Activated CD4-positive, alpha-beta memory T cell treated with anti-CD3 and anti-CD28 coated beads for 36 hours (primary cell): Measurements from ENCODE around the gene M1AP. TPM values are rescaled to one million over a fixed set of nuclear protein-coding genes. Genes with fewer than 3 reads are reported as not detected.

Experiments used
- CTCF ChIA-PET: fragments of 350-600 bp; sonication (Branson Sonifier 250); formaldehyde crosslinking; loops from one replicate; lab custom pipeline; 2021; ENCODE audit warnings: antibody characterized with exemption, inconsistent platforms; lab: Charles Lee
- POLR2A ChIA-PET: fragments of 350-600 bp; sonication (Branson Sonifier 250); formaldehyde crosslinking; loops from one replicate; lab custom pipeline; 2021; ENCODE audit warnings: antibody characterized with exemption; lab: Charles Lee
- DNase-seq: peaks from one replicate; pipeline ENCODE4 v3.0.0-alpha.2; 2020
- H3K27ac Mint-ChIP-seq: one replicate; pipeline ENCODE4 v1.8.0; 2021; ENCODE audit warnings: mixed read lengths
- H3K27me3 Mint-ChIP-seq: one replicate; pipeline ENCODE4 v1.8.0; 2021; ENCODE audit warnings: mixed read lengths
- H3K36me3 Mint-ChIP-seq: one replicate; pipeline ENCODE4 v1.8.0; 2021; ENCODE audit warnings: mixed read lengths
- H3K4me1 Mint-ChIP-seq: one replicate; pipeline ENCODE4 v1.8.0; 2021; ENCODE audit warnings: low read depth, mixed read lengths
- H3K4me3 Mint-ChIP-seq: one replicate; pipeline ENCODE4 v1.8.0; 2021; ENCODE audit warnings: mild to moderate bottlenecking, mixed read lengths
- H3K9me3 Mint-ChIP-seq: one replicate; pipeline ENCODE4 v1.8.0; 2021; ENCODE audit warnings: mixed read lengths
- intact Hi-C: fragments of 100-400 bp; cut with micrococcal nuclease; formaldehyde crosslinking; loops from one replicate; pipeline ENCODE4 v1.15.1; 2023
- total RNA-seq, 2 experiments: library from RNA; stranded (reverse); gene quantifications; one replicate each; pipeline ENCODE4 v1.2.3, GENCODE V29; 2021

The M1AP gene
- total RNA-seq, 2 experiments from 2014 or later = not detected

DNA sequence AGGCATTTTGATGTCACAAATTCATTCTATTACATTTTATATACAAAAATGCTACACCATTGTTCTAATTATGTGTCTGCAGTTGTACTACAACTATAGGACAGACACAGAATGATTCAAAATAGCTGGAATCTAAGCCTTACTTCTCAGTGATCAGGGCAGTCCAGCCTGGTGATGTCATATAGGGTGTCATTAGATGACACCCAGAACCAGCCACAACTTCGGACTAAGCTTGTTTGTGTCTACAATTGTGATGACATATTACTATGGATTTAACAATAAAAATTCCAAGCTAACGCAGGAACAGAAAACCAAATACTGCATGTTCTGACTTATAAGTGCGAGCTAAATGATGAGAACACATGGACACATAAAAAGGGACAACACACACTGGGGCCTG is 31.0 kb downstream of the M1AP start:
- CTCF ChIA-PET = no interaction called here
- POLR2A ChIA-PET = no interaction called here
- H3K36me3 Mint-ChIP-seq = no peaks in the 10 kb centered on the region
- H3K9me3 Mint-ChIP-seq = no peaks in the 10 kb centered on the region
- H3K27me3 Mint-ChIP-seq = peaks cover 31% of the 10 kb centered on the region
- no peak for DNase-seq
- no peaks in the 10 kb centered on the region for H3K4me1 Mint-ChIP-seq
- intact Hi-C loops = no loop called here
- no peak overlapping the region for H3K27ac Mint-ChIP-seq
- no peak overlapping the region for H3K4me3 Mint-ChIP-seq

DNA sequence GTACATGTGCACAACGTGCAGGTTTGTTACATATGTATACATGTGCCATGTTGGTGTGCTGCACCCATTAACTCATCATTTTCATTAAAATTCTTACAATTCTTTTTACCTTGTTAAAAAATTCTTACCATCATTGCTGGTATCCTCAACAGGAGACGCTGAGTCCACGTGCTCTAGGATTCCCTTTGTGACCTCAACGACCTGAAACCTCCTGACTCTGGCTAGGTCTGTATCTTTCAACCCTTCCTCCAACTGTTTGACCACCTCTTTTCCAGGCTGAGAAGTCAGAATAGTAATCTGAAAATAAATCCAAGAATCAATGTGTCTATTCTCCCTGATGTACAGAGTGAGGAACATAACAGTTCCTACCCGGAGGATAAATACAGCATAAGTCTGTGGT is 41.2 kb downstream of the M1AP start:
- peaks cover 26% of the 10 kb centered on the region for H3K27me3 Mint-ChIP-seq
- H3K9me3 Mint-ChIP-seq = no peaks in the 10 kb centered on the region
- H3K4me3 Mint-ChIP-seq = no peak overlapping the region
- POLR2A ChIA-PET = no interaction called here
- DNase-seq = no peak
- H3K27ac Mint-ChIP-seq = no peak overlapping the region
- CTCF ChIA-PET = no interaction called here
- peaks cover 6% of the 10 kb centered on the region for H3K4me1 Mint-ChIP-seq
- intact Hi-C loops = no loop called here
- H3K36me3 Mint-ChIP-seq = no peaks in the 10 kb centered on the region

DNA sequence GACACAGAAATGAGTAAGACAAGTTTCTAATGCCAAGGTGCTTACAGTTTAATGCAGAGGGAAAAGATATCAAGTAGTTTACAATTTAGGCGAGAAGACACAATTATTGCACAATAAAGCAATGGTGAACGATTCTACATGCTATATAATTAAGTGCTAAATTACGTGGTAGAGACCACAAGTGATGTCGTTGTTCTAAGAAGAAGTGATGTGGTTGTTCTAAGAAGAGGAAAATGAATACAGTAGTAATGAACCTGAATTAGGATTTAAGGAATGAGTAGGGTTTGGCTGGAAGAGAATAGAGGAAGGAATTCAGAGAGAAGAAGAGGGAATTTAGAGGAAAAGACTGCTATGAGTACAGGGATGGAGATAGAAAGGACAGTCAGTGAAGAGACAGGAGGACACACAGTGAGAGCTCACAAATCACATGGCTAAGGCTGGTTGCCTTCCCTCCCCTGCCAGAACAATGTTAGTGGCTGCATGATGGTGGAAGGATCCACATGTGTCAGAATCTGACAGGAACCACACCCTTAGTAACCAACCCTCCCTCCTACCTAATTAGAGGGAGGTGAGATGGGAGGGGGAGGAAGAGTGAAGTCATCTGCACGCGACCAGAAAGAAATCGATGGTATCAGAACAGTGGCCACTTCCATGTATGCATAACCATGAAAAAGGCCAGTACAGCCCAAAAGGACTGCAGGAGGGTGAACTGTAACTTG is 44.7 kb downstream of the M1AP start:
- H3K36me3 Mint-ChIP-seq = no peaks in the 10 kb centered on the region
- H3K4me3 Mint-ChIP-seq = no peak overlapping the region
- ChIA-PET CTCF (interaction anchor here (1.1 kb wide), 1 partner anchor 12 kb away, joined by 4 read pairs; no protein-coding TSS in a partner anchor), POLR2A (interaction anchor here (0.9 kb wide), 1 partner anchor 14 kb away, joined by 3 read pairs; no protein-coding TSS in a partner anchor)
- intact Hi-C loops = no loop called here
- DNase-seq = no peak
- no peaks in the 10 kb centered on the region for H3K9me3 Mint-ChIP-seq
- H3K27ac Mint-ChIP-seq = no peak overlapping the region
- H3K4me1 Mint-ChIP-seq = peaks cover 6% of the 10 kb centered on the region
- peaks cover 21% of the 10 kb centered on the region for H3K27me3 Mint-ChIP-seq

DNA sequence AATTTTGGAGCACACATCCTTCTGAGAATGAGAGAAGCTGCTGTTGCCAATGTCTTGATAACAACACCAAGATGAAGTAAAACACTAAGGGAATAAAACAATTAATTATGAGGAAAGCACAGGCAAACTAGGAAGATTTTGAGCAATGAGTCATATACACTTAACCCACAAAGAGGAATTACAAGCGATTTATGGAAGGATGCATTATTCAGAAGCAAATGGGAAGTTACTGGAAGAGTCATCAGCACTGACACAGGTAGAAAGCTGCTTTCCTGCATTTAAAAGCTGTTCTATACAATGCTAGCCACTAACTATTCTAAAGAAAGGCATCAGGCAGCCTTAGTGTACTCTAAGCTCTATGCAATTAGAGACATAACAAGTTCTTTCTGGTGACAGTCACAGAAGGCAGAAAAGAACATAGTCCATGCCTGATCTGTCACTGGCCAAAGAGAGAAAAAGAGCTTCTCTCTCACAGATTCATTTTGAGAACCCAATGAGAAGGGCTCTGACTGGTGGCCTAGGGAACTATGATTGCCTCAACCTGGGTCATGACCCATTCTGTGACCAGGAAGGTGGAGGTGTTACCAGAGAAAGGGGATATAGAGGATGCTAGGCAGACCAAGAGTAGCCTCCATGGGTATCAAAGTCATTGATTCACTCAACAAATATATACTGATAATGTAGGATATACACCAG is 45.4 kb downstream of the M1AP start:
- Mint-ChIP-seq H3K36me3 (no peaks in the 10 kb centered on the region), H3K27ac (no peak overlapping the region), H3K9me3 (no peaks in the 10 kb centered on the region), H3K27me3 (peaks cover 21% of the 10 kb centered on the region), H3K4me1 (peaks cover 6% of the 10 kb centered on the region), H3K4me3 (no peak overlapping the region)
- intact Hi-C loops = no loop called here
- DNase-seq = peak; percentile 16
- CTCF ChIA-PET = interaction anchor here (1.1 to 1.2 kb wide), 4 partner anchors 11 to 127 kb away, joined by 3 to 6 read pairs (median 4); no protein-coding TSS in a partner anchor
- POLR2A ChIA-PET = interaction anchor here (0.9 kb wide), 1 partner anchor 13 kb away, joined by 3 read pairs; no protein-coding TSS in a partner anchor

DNA sequence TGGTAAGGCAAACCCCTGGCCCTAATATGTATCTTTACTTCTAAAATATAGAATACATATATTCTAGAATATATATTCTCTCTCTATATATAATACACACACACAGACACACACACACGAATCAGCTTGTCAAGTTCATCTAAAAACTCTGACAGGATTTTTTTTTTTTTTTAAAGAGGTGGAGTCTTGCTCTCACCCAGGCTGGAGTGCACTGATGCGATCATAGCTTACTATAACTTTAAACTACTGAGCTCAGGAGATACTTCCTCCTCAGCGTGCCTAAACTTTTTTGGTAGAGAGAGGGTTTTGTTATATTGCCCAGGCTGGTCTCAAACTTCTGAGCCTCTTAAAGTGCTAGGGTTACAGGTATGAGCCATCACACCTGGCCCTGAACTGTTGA is 48.5 kb downstream of the M1AP start:
- no peak for DNase-seq
- CTCF ChIA-PET = interaction anchor here (0.6 kb wide), 1 partner anchor 14 kb away, joined by 4 read pairs; no protein-coding TSS in a partner anchor
- Mint-ChIP-seq H3K27me3 (peaks cover 24% of the 10 kb centered on the region), H3K9me3 (no peaks in the 10 kb centered on the region), H3K27ac (no peak overlapping the region), H3K36me3 (no peaks in the 10 kb centered on the region), H3K4me1 (peaks cover 6% of the 10 kb centered on the region), H3K4me3 (no peak overlapping the region)
- POLR2A ChIA-PET = no interaction called here
- intact Hi-C loops = no loop called here

DNA sequence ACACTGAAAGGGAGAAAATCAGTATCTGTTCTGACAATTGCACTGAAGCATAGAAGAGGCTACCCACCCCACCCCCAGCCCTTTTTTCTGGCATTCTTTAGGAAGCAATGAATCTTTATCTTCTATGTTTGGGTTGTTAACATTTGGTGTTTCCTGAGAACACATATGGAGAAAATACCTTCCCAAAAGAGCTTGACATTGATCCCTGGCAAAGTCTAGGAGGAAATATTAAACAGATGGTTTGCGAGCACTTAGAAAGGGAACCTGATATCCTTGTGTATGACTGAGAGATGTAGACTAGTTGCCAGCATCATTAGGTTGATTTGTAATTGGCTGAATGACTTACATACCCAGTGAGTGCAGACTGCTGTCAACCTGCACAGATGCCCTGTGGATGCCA is 50.7 kb downstream of the M1AP start:
- no peak for DNase-seq
- peaks cover 23% of the 10 kb centered on the region for H3K27me3 Mint-ChIP-seq
- no peaks in the 10 kb centered on the region for H3K9me3 Mint-ChIP-seq
- no peak overlapping the region for H3K4me3 Mint-ChIP-seq
- H3K27ac Mint-ChIP-seq = no peak overlapping the region
- peaks cover 2% of the 10 kb centered on the region for H3K4me1 Mint-ChIP-seq
- ChIA-PET CTCF (interaction anchor here (1.5 kb wide), 2 partner anchors 9 to 11 kb away, joined by 6 to 7 read pairs; no protein-coding TSS in a partner anchor), POLR2A (no interaction called here)
- intact Hi-C loops = no loop called here
- no peaks in the 10 kb centered on the region for H3K36me3 Mint-ChIP-seq

DNA sequence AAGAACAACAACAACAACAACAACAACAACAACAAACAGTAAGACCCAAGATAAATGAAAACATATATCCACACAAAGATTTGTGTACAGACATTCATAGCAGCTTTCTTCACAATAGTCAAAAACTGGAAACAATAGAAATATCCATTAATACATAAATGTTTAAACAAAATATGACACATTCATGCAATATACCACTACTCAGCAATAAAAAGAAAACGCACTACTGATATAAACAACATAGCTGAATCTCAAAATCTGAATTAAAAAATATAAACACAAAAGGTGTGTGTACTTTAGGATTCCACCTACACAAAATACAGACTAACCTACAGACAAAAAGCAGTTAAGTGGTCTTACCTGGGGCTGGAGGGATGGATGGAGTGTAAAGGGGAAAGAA is 51.5 kb downstream of the M1AP start:
- no peak overlapping the region for H3K27ac Mint-ChIP-seq

DNA sequence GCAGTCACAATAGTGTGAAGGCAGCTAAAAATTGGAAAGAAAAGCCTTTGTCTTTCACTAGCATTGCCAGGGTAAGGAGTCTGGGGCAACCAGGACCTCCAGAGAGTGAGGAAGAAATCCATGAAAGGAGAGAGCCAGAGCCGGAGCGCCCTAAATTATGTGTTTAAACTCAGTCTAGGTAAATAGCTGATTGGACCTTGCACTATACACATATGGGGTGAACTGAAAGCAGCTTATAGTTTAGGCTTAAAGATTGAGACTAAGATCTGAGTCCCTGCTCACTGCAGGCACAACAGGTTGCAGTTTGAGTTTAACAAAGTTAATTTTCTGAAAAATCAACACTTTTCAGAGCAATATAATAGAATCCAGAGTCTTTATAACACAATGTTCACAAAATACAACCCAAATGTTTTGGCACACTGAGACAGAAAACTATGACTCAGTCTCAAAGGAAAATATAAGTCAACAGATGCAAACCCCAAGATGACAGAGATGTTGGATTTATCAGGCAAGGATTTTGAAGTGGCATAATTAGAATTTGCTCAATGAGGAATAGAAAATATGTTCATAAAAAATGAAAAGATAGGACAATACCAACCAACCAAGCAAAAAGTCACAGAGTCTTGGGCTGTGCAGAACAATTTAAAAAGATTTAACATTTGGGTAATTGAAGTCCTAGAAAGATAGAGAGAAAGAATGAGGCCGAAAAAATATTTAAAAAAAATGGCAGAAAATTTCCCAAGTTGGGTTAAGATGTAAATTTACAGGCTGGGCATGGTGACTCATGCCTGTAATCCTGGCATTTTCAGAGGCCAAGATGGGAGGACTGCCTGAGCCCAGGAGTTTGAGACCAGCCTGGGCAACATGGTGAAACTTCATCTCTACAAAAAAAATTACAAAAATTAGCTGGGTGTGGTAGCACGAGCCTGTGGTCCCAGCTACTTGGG is 54.0 kb downstream of the M1AP start:
- no peak for DNase-seq
- Mint-ChIP-seq H3K4me3 (no peak overlapping the region), H3K27me3 (peaks cover 17% of the 10 kb centered on the region), H3K36me3 (no peaks in the 10 kb centered on the region), H3K4me1 (peaks cover 2% of the 10 kb centered on the region), H3K9me3 (no peaks in the 10 kb centered on the region), H3K27ac (no peak overlapping the region)
- CTCF ChIA-PET = no interaction called here
- POLR2A ChIA-PET = no interaction called here
- intact Hi-C loops = no loop called here

More for the DNA sequence above, 51.5 kb downstream of the M1AP start:
- Mint-ChIP-seq H3K27me3 (peaks cover 22% of the 10 kb centered on the region), H3K4me1 (peaks cover 2% of the 10 kb centered on the region), H3K9me3 (no peaks in the 10 kb centered on the region), H3K4me3 (no peak overlapping the region), H3K36me3 (no peaks in the 10 kb centered on the region)
- POLR2A ChIA-PET = no interaction called here
- intact Hi-C loops = no loop called here
- DNase-seq = no peak
- CTCF ChIA-PET = no interaction called here

DNA sequence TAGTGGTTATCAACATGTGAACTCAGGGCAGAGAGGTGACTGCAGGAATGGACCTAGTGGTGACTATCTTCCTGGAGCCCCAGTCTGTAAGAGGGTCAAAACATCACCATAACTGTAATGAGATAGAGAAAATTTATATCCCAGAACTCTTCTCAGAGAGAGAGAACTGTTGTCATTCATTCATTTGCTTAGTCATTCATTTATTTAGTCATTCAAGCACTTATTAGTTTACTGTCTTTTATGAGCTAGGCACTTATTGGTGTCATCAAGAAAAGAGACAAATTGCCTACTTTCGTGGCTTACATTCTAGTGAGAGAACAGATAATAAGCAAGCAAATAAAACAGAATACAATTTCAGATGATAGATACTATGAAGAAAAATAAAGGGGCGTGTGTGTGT is 59.5 kb downstream of the M1AP start:
- no peaks in the 10 kb centered on the region for H3K36me3 Mint-ChIP-seq
- no peaks in the 10 kb centered on the region for H3K9me3 Mint-ChIP-seq
- no peak overlapping the region for H3K4me3 Mint-ChIP-seq
- POLR2A ChIA-PET = interaction anchor here (1.3 to 1.9 kb wide), 2 partner anchors 59 to 134 kb away, joined by 5 to 6 read pairs; partner anchors contain the start of genes AUP1, HTRA2 and INO80B
- H3K27ac Mint-ChIP-seq = no peak overlapping the region
- DNase-seq = no peak
- peaks cover 5% of the 10 kb centered on the region for H3K27me3 Mint-ChIP-seq
- intact Hi-C loops = loop anchor here (10.0 kb wide), 1 partner anchor 246 kb away; the partner anchor contains the start of gene HK2
- CTCF ChIA-PET = interaction anchor here (0.7 to 9.4 kb wide), 20 partner anchors 9 to 347 kb away, joined by 3 to 145 read pairs (median 5); partner anchors contain the start of genes AUP1, CCDC142, DOK1 and HTRA2
- H3K4me1 Mint-ChIP-seq = peaks cover 21% of the 10 kb centered on the region

DNA sequence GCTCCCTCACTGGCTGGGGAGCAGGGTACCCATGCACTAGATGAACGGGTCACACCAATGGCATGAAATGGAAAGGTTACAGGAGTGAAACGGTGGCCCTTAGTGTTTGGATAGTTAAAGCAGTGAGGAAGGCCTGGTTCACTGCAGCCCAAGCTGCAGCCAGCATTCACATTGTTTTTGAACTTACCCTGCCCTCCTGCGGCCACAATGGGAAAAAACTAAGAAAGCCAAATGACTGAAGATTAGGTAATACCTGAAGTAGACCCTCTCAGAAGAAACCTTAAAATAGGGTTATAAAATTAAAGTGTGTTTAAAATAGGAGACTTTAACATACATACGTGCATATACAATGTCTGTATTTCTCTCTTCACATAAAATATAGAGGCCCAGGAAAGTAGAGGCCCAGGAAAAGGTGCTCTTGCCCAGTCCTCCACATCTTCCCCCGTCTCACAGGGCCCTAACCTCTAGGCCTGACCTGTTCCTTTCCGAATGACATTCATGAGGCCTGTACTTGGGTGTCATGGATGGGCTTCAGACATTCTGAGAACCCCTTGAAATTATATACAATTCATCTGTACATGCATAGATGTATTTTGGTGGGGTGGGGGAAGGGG is 60.4 kb downstream of the M1AP start:
- POLR2A ChIA-PET = interaction anchor here (1.3 to 1.9 kb wide), 2 partner anchors 58 to 133 kb away, joined by 5 to 6 read pairs; partner anchors contain the start of genes AUP1, HTRA2 and INO80B
- Mint-ChIP-seq H3K4me1 (peaks cover 27% of the 10 kb centered on the region), H3K36me3 (no peaks in the 10 kb centered on the region), H3K27ac (no peak overlapping the region), H3K27me3 (peaks cover under 1% of the 10 kb centered on the region), H3K4me3 (no peak overlapping the region), H3K9me3 (no peaks in the 10 kb centered on the region)
- CTCF ChIA-PET = interaction anchor here (0.7 to 9.4 kb wide), 22 partner anchors 10 to 346 kb away, joined by 3 to 145 read pairs (median 5); partner anchors contain the start of genes AUP1, CCDC142, DOK1 and HTRA2
- intact Hi-C loops = loop anchor here (1.0 to 10.0 kb wide), 3 partner anchors 58 to 247 kb away; partner anchors contain the start of genes AUP1, HK2, HTRA2 and TTC31
- peak; percentile 75 for DNase-seq
